Neural crest cell (in vitro differentiated cells): ENCODE data around the gene DHRS3. TPM values are rescaled to one million over a fixed set of nuclear protein-coding genes. Genes with fewer than 3 reads are reported as not detected.
"Not testable (repeated sequence)": the region's sequence is repeated elsewhere in the genome, so short reads cannot be mapped to it uniquely, and the experiment has no call there.

ENCODE experiments used
- DNase-seq: peaks from one replicate; pipeline ENCODE4 v3.0.0; 2021; ENCODE audit warnings: low read depth, mixed read lengths, low spot score
- H3K27ac Mint-ChIP-seq: one replicate; pipeline ENCODE4 v1.8.0; 2021; ENCODE audit warnings: mild to moderate bottlenecking, mixed read lengths; ENCODE audit not compliant: unreplicated experiment
- H3K27me3 Mint-ChIP-seq: 2 replicates; pipeline ENCODE4 v1.8.0; 2021; ENCODE audit warnings: low read depth, mild to moderate bottlenecking, mixed read lengths
- H3K36me3 Mint-ChIP-seq: 2 replicates; pipeline ENCODE4 v1.8.0; 2021; ENCODE audit warnings: low read depth, mild to moderate bottlenecking, mixed read lengths
- H3K4me1 Mint-ChIP-seq: 2 replicates; pipeline ENCODE4 v1.8.0; 2021; ENCODE audit warnings: mixed read lengths
- H3K4me3 Mint-ChIP-seq: one replicate; pipeline ENCODE4 v1.8.0; 2021; ENCODE audit warnings: mild to moderate bottlenecking, mixed read lengths
- H3K9me3 Mint-ChIP-seq: 2 replicates; pipeline ENCODE4 v1.8.0; 2021; ENCODE audit warnings: mixed read lengths
- total RNA-seq: library from RNA; stranded (reverse); gene quantifications from 2 replicates; pipeline ENCODE4 v1.2.1, GENCODE V29; 2021
- TF ChIP-seq, protein P1 (sequence below): fragments of 200-600 bp; sonication (generic); conservative IDR thresholded peaks from 2 replicates; pipeline ENCODE4 v1.5.0; 2021; ENCODE audit warnings: antibody characterized with exemption, mild to moderate bottlenecking

Gene DHRS3
- total RNA-seq, 1 donor from 2014 or later: 0.91 TPM

DNA sequence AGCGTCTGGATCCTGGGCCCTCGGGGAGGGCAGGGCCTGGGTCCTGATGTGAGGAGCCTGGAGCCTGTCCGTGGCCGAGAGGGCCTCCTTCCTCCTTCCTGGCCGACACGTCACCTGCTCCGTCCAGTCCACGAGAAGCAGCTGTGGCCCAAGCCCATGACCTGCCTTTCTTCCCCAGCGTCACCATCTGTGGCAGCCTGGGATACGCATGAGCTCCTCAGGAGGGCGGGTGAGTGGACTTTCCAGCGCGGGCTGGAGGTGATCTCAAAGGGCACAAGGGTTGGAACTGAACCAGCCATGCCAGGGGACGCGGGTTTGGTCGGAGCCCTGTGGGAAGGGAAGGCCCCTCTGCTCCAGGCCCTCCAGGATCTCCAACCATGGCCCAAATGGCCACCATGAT lies 90.4 kb downstream of the DHRS3 start:
- Mint-ChIP-seq H3K4me1 (peaks cover 8% of the 10 kb centered on the region), H3K27ac (peak overlapping the region; percentile 86), H3K4me3 (no peak overlapping the region), H3K36me3 (no peaks in the 10 kb centered on the region), H3K9me3 (peaks cover 4% of the 10 kb centered on the region), H3K27me3 (no peaks in the 10 kb centered on the region)
- no peak for DNase-seq
- TF ChIP-seq, protein P1, sequence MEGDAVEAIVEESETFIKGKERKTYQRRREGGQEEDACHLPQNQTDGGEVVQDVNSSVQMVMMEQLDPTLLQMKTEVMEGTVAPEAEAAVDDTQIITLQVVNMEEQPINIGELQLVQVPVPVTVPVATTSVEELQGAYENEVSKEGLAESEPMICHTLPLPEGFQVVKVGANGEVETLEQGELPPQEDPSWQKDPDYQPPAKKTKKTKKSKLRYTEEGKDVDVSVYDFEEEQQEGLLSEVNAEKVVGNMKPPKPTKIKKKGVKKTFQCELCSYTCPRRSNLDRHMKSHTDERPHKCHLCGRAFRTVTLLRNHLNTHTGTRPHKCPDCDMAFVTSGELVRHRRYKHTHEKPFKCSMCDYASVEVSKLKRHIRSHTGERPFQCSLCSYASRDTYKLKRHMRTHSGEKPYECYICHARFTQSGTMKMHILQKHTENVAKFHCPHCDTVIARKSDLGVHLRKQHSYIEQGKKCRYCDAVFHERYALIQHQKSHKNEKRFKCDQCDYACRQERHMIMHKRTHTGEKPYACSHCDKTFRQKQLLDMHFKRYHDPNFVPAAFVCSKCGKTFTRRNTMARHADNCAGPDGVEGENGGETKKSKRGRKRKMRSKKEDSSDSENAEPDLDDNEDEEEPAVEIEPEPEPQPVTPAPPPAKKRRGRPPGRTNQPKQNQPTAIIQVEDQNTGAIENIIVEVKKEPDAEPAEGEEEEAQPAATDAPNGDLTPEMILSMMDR: no peak

- no peaks in the 10 kb centered on the region for H3K36me3 Mint-ChIP-seq
- H3K27ac Mint-ChIP-seq: peak overlapping the region; percentile 83
- DNase-seq: no peak
These were observed 92.5 kb downstream of the DHRS3 start for GRCh38 chr1:12525311-12526181.

GRCh38 chr1:12524266-12524665 lies 93.7 kb downstream of the DHRS3 start:
- Mint-ChIP-seq H3K36me3 (no peaks in the 10 kb centered on the region), H3K27me3 (no peaks in the 10 kb centered on the region), H3K4me1 (peaks cover 8% of the 10 kb centered on the region), H3K4me3 (no peak overlapping the region), H3K27ac (peak overlapping the region; percentile 43), H3K9me3 (peaks cover 4% of the 10 kb centered on the region)
- no peak for DNase-seq
- TF ChIP-seq, protein P1: no peak

More at GRCh38 chr1:12525311-12526181, 92.5 kb downstream of the DHRS3 start:
- Mint-ChIP-seq H3K27me3 (no peaks in the 10 kb centered on the region), H3K4me3 (no peak overlapping the region), H3K9me3 (peaks cover 4% of the 10 kb centered on the region), H3K4me1 (peaks cover 8% of the 10 kb centered on the region)
- TF ChIP-seq, protein P1: no peak

- not testable (repeated sequence) for H3K4me1 Mint-ChIP-seq, H3K27ac Mint-ChIP-seq, H3K4me3 Mint-ChIP-seq, DNase-seq, H3K9me3 Mint-ChIP-seq, H3K36me3 Mint-ChIP-seq, H3K27me3 Mint-ChIP-seq
These were observed 95.2 kb downstream of the DHRS3 start for GRCh38 chr1:12522780-12523179.

DNA sequence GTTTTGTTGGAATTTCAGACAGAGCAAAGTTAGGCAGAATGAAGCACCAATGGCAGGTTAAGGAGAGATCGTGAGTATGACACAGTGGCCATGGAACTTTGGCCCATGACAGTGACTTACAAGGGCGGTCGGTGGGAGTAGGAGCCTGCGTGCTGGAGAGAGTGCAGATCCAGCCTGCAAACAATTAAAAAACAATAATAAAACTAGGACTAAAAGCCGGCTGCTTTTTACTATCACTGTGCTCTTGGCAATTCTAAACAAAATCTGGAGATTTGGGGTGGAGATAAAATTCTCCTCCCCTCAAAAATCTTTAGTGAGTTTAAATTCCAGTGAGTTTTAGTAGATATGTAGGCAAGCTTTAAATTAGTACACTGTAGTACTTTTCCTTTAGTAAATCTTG lies 96.9 kb downstream of the DHRS3 start:
- Mint-ChIP-seq H3K9me3 (peaks cover 4% of the 10 kb centered on the region), H3K27ac (no peak overlapping the region)

More for the DNA sequence above, 96.9 kb downstream of the DHRS3 start:
- H3K36me3 Mint-ChIP-seq: no peaks in the 10 kb centered on the region
- H3K27me3 Mint-ChIP-seq: no peaks in the 10 kb centered on the region
- TF ChIP-seq, protein P1: no peak
- peaks cover 8% of the 10 kb centered on the region for H3K4me1 Mint-ChIP-seq
- DNase-seq: no peak
- H3K4me3 Mint-ChIP-seq: no peak overlapping the region
